AG09309 (cell line): ENCODE results near the gene CSNK1D.

ENCODE experiments used
- DNase-seq: peaks from one replicate; pipeline ENCODE4 v3.0.0-alpha.2; 2010; ENCODE audit warnings: low read depth
- H3K4me3 ChIP-seq: 2 replicates; pipeline ENCODE4 v1.5.1; 2011; ENCODE audit warnings: mild to moderate bottlenecking, low read depth, low read length, moderate library complexity; ENCODE audit not compliant: control insufficient read depth
- CTCF ChIP-seq: IDR thresholded peaks from 2 replicates; pipeline ENCODE4 v1.5.1; 2011; ENCODE audit warnings: mild to moderate bottlenecking, low read depth, low read length, inconsistent platforms; ENCODE audit not compliant: insufficient read depth, control insufficient read depth; ENCODE audit errors: missing control alignments

The CSNK1D gene

GRCh38 chr17:82273327-82274133 is at the start of gene CSNK1D:
TSS of gene CSNK1D (minus strand) at chr17:82273700. CDS start at chr17:82273381, 319 bp downstream.
- no peak for TF ChIP-seq CTCF
- H3K4me3 ChIP-seq, result peak within 1 kb of the TSS; percentile 77
- DNase-seq, result no peak

- no peak for DNase-seq
- H3K4me3 ChIP-seq, result no peak overlapping the region
- TF ChIP-seq CTCF, result no peak
Observed at GRCh38 chr17:82322526-82323453, 49.3 kb upstream of the CSNK1D start.

GRCh38 chr17:82321947-82322466 is 48.5 kb upstream of the CSNK1D start:
- H3K4me3 ChIP-seq, result no peak overlapping the region
- no peak for DNase-seq
- TF ChIP-seq CTCF, result no peak

GRCh38 chr17:82320956-82321927 is 47.7 kb upstream of the CSNK1D start:
- no peak overlapping the region for H3K4me3 ChIP-seq
- no peak for DNase-seq
- peak; percentile 63 for TF ChIP-seq CTCF

- no peak for DNase-seq
- H3K4me3 ChIP-seq, result no peak overlapping the region
- no peak for TF ChIP-seq CTCF
Observed at GRCh38 chr17:82320140-82320840, 46.8 kb upstream of the CSNK1D start.
